Measurements from ENCODE around the gene B3GAT3.
A peak's percentile ranks its signal among the peaks of the same experiment; 100 is the strongest.
"Not testable (repeated sequence)": the region's sequence is repeated elsewhere in the genome, so short reads cannot be mapped to it uniquely, and the experiment has no call there.

Gene B3GAT3

DNA sequence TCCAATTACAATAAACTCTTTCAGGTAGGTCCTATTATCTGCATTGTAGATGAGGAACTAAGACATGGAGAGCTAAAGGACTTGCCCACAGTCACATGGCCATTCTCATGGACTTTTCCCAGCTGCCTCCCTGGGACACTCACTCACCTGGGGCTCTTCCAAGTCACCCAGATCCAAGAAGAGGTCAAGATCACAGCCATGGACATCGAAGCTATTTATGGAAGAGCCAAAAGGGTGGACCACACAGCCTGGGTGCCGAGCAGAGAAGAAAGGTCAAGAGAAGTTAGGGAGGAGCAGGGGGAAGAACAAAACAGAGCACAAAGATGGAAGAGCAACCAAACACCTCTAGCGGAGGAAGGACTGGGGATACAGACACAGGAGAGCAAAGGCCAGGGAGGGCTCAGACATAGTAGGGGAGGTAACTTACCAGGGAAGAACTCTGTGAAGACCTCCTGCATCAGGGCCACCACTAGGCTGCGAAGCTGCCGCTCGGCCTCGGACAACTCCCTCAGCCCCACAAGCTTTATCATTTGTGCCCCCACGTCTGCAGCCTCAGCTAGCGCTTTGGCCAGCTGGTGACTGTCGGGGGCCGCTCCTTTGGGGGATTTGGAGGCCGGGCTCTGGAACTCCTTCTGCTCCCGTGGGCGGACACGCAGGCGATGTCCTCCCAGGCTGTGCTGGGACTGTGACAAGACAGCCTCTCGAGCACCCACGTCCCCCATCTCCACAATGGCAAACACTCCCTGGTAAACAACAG, 40.6 kb downstream of the B3GAT3 start:
- no peak for DNase-seq (ENCODE audit: low read depth in 4 of 4, low spot score in 1 of 4)

DNA sequence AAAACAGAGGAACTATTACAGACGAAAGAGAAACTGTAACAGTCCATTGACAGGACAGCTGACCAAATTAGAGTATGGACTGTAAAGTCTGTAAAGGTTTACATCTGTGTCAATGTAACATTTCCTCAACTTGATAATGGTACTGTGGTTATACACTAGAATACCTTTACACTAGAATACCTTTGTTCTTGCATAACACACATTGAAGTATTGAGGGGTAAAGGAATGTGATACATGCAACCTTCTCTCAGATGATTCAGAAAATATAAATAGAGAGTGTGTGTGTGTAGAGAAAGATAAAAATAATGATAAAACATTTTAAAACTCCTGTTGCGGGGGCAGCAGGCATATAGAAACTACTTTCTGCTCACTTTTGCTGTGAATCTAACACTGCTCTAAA, 42.5 kb downstream of the B3GAT3 start:
- no peak for DNase-seq (ENCODE audit: low read depth in 4 of 4, low spot score in 1 of 4)

DNA sequence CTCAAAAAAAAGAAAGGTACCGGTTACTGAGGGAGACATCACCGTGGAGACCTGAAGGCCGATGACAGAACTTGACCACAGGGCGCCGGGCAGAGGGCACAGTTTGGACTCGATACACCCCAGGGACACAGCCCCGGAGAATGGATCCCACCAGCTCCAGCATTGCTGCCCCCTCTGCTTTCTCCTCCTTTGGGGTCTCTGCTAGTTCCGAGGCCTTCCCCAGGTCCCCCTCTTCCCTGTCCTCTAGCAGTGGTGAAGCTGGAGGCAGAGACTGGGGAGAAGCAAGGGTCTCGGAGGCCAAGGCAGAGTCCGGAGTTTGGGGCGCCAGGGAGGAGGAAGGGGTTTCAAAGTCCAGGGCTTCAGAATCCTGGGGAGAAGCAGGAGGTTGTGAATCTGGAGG, 43.2 kb downstream of the B3GAT3 start:
- DNase-seq (ENCODE audit: low read depth in 4 of 4, low spot score in 1 of 4) = no peak

DNA sequence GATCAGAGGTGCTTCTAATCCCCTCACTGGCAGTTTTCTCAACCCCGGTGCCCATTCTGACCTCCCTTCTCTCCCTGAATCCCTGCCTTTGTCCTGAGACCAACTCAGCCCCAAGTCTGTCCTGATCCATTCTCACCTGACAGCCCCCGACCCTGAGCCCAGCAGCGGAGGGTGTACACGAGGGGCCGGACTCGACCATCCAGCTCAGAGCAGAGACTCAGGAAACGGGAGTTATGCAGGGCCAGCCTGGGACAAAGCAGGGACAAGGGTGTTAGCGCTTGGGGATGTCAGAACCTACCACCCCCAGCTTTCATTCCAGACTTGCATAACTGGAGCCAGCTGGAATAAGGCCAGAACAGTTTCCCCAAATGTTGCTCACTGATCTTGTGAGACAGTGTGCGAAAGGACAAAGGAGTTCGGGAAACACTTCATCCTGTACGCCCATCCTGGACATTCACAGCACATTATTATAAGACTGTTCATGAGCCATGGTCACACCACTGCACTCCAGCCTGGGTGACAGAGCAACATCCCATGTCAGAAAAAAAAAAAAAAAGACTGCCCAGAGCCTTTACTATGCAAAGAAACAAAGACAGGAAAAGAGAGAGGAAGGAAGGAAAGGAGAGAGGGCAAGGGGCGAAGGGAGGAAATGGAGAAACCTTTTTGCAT, 44.6 kb downstream of the B3GAT3 start:
- DNase-seq (ENCODE audit: low read depth in 4 of 4, low spot score in 1 of 4) = no peak

DNA sequence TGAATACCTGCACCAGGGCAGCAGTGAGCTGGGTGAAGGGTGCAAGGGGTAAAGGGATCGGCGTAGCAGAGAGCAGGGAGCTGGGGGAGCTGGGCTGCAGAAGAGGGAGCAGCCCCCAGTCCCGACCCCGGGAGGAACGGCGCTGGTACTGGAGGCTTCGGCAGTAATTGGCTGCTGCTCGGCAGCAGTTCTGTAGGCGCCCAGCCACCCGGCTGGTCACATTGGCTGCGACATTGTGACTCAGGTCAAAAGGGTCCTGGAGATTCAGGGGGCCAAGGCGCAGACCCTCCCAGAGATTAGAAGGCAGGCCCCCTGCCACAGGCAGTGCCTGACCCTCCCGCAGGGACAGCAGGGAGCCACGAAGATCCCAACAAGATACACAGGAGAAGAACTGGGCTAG, 45.9 kb downstream of the B3GAT3 start:
- DNase-seq (ENCODE audit: low read depth in 4 of 4, low spot score in 1 of 4) = no peak

DNA sequence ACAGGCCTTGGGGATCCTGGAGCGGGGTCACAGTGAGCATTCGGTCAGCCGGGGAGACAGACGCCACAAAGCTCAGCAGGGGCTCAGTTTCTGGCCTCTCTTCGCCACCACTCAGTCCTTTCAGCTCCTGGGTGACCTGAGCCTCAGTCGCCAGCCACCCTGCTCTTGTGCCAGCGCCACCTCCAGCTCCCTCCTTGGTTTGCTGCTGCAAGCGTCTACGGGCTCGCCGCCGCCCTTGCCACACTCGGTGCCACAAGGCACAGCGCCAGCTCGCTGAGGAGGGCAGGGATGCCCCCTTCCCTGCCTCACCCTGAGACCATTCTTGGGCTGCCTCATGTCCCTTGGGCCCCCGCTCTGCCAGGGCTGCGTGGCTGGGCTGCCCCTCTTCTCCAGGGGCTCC, 46.6 kb downstream of the B3GAT3 start:
- no peak for DNase-seq (ENCODE audit: low read depth in 4 of 4, low spot score in 1 of 4)

DNA sequence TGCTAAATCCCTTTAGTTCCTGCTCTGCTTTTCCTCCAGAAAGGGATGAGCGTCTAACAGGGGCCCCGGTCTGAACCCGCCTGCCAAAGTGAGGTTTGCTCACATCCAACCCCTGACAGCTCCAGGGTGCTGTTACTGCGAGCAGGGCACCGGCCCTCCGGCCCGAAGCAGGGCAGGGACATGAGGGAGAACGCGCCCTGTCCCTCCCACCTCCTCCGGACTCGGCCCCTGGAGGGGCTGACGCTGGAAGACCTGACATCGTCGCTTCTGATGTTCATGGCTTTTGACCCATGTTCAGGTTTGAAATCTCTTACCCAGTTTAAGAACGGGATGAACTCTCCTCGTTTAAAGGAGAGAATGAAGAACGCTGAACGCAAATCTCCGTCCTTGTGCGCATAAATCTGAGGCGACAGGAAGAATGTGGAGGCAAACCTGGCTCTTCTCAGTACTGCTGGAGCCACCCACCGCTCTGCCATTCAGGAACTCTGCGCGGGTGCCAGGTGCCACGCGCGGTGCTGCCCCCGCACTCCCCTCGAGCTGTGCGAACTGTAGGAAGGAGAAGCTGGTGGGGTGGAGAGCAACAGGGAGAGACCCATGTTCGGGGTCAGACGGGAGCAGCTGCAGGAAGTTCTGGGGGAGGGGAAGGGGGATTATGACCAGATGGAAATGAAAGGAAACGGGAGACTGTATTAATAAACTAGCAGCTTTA, 47.3 kb downstream of the B3GAT3 start:
- no peak for DNase-seq (ENCODE audit: low read depth in 4 of 4, low spot score in 1 of 4)

DNA sequence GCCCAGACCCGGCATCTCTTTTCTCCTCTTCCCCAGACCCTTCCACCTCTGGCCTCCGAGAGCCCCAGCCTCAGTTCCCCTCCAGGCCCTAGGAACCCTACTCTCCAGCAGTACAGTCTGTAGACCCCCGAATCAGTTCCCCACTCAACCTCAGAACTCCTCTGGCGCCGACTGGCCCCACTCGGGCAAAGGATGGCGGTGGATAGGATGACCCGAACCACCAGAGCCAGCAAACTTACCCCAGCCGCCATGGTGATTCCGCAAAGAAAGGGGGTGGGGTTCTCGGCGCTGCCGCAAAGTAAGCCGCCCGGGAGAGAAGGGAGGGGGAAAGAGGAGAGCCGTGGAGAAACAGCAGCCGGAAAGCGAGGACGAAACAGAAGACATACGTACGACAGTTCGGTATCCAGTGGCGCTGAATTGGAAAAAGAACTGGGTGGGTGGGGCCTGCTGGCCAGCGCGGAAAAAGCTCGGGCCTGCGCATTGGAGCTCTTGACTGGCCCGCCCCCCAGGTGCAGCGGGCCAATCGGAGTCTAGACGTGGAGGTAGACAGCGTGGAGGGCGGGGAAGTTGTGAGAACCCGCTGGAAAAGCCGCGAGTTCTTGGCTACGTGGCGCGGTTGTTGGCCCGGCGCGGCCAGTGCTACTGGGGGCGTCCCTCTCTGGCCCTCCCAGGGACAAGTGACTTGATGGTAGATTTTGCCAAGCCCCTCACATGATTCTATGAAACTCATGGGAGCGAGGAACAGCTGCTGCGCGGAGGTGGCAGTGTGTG, 48.0 kb downstream of the B3GAT3 start, which contains the start of gene EEF1G:
TSS of gene EEF1G (minus strand) at position 300 of the 771 bp plus-strand sequence. CDS start at position 251, 49 bp downstream.
- peak; percentile 90 to 97 (median 94) for DNase-seq (ENCODE audit: low read depth in 4 of 4, low spot score in 1 of 4)

DNA sequence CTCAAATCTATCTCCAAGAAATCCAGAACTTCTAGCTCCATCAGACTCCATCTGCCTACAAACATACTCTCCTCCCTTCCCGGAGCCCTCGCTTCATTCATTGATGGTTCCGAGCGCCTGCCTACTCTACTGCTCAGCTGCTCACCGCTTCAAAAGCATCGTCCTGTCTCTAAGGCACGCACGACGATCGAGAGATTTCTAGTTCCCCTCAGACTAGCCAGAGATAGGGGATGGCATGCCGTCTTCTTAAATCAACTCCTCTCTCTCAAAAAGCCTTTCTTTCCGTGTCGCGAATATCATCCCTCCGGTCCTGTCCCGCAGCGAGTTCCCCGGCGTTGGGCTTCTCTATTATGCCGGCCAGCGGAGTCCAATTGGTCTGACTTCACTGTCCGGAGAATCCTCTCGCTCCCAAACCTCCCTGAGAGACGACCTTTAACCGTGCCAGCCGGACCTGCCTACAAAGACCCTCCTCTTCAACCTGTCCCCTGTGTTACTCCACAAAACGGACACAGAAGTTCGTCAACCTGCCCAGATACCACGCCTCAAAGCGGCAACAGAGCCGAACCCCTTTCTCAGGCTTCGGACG, 48.7 kb downstream of the B3GAT3 start:
- no peak for DNase-seq (ENCODE audit: low read depth in 4 of 4, low spot score in 1 of 4)

DNA sequence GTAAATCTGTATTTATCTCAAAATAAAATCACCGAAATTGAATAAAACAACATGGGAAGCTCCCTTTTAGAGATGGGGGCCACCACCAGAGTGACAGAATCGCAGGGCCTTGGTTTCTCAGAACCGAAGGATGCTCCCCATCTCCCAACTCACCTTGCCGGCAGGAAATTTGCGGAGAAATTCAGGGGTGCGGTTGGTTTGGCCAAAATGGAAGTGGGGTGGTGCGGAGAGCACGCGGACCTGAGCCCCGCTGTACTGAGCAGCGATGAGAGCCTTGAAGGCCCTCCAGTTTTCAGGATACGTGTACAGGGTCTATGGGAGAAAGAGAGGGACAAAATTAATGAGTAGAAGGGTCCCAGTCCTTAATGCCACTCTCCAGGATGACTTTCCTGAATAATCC, 49.4 kb downstream of the B3GAT3 start:
- no peak for DNase-seq (ENCODE audit: low read depth in 4 of 4, low spot score in 1 of 4)

DNA sequence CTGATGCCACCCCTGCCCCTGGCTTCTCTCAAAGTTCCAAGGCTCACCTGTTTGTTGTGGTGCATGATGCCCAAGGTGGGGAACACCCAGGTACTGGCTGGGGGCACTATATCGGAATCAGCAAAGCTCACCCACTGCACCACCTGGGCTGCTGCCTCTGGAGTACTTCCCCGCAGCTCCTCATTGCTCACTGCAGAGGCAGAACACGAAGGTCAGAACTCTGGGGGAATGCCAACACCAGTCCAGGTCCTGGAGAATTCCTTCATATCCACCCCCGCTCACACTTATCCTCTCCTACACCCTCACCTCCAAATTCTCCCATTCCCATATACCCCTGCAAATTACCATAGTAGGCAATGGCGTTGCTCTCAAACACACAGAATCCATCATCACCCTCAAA, 50.3 kb downstream of the B3GAT3 start:
- not testable (repeated sequence) for DNase-seq (ENCODE audit: low read depth in 4 of 4, low spot score in 1 of 4)

DNA sequence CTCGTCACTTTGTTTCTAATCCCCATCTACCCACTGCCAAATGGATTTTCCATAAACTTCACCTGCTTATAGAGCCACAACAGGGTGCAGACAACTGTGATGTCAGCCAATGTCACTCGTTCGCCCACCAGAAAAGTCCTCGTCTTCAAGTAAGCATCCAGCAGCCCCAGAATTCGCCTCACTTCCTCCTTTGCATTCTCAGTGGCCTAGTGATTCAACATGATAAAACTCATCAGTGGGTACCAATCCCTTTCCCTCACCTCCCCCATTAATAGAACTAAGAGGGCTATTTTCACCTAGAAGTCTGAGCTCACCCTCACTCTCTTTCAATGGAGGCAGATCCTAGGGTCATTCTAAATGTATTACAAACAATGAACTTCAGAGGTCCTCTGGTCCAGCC, 50.9 kb downstream of the B3GAT3 start:
- DNase-seq (ENCODE audit: low read depth in 4 of 4, low spot score in 1 of 4) = not testable (repeated sequence)

DNA sequence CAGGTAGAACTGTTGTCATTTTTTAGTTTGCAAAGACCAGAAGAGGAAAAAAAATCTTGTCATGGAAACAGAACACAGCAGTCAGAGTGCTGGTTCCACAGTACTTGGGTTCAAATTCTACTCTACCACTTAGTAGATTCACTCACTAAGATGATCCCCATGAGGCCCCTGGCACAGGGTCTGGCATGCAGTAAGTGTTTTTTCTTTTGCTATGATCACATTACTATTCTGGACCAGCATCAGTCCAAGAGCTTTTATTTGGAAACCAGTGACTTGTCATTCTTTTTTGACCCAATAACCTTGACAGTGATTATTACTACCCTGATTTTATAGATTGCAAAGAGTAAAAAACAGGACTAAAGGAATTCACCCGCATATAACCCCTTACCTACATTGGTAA, 52.2 kb downstream of the B3GAT3 start:
- no peak for DNase-seq (ENCODE audit: low read depth in 4 of 4, low spot score in 1 of 4)

DNA sequence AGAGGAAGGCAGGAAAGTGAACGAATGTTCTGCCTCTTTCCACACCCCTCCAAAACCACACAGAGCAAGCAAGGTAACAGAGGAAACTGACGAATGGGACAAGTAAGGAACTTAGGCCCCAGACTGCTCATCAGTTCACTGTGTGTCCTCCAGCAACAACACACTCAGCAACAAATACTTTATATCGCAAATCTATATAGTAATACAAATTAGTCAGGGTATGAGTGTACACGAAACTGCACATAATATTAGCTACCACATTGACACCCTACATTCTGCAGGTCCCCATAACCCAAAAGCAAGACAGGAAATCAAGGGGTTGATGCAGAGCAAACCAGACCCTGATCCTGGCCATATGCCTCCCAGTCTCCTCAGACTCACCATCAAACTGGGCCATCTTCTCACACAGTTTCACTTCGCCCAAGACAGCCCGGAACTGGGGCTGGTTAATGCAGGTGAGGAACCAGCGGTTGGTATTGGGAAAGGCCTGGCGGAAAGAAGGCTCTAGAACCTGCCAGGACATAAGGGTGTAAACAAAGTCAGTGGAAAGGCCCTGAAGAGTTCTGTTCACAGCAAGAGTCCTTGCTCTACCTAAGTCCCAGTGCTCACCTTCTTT, 54.7 kb downstream of the B3GAT3 start:
- no peak for DNase-seq (ENCODE audit: low read depth in 4 of 4, low spot score in 1 of 4)

DNA sequence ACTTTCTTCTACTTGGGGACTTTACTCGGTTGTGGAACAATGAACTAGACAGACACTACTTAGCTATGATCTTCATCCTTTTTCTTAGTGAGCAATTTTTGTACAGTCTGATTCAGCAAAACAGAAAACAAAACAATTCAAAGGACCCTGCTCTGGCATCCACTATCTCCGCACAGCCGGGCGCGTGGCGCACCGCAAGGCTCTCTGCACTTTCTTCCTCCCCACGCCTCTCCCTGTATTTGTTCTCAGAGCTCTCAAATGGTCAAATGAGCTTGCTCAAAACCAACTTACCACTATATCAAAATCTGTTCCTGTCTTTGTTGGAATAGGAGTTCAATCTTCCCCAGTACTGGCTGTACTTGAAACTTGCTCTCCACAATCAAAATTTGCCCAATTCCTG, 55.5 kb downstream of the B3GAT3 start:
- no peak for DNase-seq (ENCODE audit: low read depth in 4 of 4, low spot score in 1 of 4)

All from stimulated activated CD4-positive, alpha-beta T cell treated with anti-CD3 and anti-CD28 coated beads, Interleukin-1b, Interleukin-23, amount 100 ng/mL, for 24 hours (primary cell).